ELF-1 (cell line): Measurements from ENCODE around the gene PITX3.
"Not testable (repeated sequence)": the region's sequence is repeated elsewhere in the genome, so short reads cannot be mapped to it uniquely, and the experiment has no call there.

Experiments
- DNase-seq: peaks from one replicate; pipeline ENCODE4 v3.0.0-alpha.2; 2016; ENCODE audit warnings: low read depth, low spot score

The PITX3 gene

DNA sequence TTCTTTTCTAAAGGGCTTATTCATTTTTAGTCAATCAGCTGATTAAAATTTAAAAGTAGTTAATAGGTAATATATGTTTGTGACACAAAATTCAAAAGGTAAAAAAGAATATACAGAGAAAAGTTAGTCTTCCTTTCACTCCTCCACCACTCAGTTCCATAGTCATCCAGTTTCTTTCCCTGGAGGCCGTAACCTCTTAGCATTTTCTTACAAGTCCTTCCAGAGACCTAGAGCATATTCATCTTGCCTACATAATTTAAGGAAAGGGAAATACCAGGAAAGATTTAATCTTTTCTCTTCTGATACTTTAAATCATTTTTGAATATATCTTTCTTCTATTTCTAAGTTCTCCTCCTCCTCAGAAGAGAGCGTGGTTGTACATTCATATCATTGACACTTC is 14.1 kb upstream of the PITX3 start:
- DNase-seq = no peak

DNA sequence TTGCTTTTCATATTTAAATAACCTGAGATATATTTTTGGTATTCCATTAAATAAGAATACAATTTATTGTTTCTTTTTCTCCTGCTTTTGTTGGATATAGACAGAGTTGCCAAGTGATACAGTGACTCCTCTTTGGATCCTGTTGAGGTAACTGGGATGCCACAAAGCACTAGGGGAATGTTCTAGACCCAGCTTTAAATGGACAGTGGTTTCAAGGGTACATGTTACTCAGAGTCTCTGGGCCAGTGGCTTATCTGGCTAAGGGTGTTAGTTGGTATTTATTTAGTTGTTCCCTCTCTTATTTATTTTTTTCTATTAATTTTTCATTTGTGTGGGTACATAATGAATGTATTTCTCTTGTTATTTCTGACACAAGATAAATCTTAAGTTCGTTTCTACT is 13.1 kb upstream of the PITX3 start:
- DNase-seq = no peak

DNA sequence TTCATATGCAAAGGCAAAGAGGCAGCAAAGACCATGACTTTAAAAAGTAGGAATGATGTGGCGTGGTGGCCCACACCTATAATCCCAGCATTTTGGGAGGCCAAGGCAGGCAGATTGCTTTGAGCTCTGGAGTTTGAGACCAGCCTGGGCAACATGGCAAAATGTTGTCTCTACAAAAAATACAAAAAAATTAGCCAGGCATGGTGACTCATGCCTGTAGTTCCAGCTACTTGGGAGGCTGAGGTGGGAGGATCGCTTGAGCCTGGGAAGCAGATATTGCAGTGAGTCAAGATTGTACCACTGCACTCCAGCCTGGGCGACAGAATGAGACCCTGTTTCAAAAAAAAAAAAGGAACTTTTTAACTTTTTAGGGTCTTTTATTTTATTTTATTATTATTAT is 11.2 kb upstream of the PITX3 start:
- DNase-seq = not testable (repeated sequence)

DNA sequence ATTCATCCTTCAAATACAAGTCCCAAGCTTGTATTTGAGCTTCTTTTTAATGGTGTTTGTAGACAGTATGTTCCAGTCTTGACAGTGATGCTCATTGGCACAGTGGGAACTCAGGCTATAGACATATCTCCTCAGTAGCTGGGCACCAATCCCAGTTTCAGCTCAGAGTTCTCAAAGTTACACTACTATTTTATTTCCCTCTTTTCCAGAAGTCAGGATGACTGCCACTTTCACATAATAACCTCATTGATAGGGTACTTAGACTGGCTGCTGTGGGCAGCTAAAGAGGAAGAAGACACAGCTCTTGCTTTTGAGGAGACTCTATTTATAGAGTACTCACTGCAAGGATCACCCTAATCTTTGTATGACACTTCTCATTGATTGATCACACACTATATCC is 6.4 kb upstream of the PITX3 start:
- no peak for DNase-seq

DNA sequence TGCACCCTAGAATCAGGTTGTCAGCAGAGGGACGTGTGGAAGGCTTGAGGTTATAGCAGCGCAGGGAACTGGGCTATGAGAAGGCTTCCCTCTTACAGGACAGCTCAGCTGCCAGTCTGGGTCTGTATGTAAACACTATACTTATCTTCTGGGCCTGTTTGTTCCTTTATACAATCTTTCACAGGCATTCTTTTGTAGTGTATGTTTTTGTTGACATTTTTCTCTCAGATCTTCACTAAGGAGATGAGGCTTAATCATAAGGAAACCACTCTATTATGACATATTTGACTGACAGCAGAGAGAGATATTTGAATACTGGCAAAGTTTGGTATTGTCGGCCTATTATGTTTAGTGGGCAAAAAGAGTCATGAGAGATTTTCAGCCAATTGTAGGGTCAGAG is 4.9 kb upstream of the PITX3 start:
- DNase-seq = no peak

DNA sequence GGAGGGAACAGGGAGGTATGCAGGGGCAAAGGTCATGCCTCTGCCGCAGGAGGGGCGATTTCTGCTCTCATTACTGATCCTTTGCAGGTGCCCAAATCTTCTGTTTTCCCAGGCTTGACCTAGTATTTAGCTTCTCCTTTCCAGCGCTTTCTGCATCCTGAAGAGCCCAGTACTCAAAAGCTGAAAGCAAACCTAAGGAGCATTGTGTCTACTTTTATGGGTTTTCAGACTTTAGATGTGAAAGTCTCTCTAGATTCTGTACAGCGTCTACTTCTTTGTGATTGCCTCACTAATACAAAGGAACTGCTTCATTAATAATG is 4.6 kb upstream of the PITX3 start:
- DNase-seq = no peak

DNA sequence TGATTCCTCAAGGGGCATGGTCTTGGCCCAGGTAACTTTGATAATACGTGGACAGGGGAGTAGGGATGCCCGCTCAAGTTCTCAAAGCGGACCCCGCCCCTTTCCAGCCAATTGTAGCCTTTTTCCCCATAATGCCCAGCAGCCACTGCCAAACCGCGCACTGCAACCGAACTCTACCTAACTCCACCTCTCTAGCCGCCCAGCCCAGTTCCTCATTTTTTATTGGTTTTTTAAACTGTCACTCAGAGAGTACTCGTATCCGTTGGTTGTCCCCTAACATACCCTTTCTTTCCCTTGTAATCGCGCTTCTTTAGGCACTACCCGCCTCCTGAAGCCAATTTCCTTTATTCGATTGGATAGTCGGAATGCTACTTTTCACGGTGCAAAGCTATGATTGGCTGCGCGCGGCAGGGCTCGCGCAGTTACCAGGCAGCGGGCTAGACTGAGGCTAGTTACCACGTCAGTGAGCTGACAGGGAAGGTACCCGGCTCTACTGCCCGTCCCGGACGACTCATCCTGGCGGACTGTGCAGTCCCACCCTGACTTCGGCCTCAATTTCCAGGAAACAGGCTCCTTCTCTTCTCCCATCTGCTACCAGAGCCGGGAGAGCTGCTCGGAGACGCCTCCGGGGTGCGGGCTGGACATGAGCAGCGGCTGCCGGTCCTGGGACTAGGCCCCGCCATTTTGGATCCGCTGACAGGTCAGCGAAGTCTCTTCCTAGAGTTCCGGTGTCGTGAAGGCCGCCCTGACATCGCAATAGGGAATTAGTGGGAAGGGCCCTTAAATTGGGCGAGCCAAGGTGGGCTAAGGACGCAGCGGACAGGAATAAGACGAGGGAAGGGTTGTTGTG is 4.0 kb upstream of the PITX3 start, which contains the start of gene GBF1:
GBF1 (plus strand) TSS at position 451 of the 850 bp plus-strand sequence. CDS start 13,407 bp downstream, outside the sequence.
- peak; percentile 100 for DNase-seq

DNA sequence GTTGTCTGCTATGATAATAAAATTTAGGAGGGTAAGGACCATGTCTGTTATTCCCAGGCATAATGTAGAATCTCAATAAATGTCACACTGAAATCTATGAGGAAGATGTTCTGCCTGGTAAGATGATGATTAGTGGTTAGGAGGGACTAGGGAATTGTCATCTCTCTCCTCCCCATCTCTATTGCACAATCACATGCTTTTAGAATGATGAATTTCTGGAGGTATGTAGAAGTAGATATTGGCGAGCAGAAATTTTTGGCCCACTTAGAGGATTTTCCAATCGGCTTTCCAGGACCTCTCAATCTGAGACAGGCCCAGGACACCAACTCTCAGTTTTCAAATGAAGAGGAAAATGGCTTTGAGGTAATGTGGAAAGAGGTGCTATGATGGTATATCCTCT is 2.0 kb upstream of the PITX3 start:
- DNase-seq = no peak

DNA sequence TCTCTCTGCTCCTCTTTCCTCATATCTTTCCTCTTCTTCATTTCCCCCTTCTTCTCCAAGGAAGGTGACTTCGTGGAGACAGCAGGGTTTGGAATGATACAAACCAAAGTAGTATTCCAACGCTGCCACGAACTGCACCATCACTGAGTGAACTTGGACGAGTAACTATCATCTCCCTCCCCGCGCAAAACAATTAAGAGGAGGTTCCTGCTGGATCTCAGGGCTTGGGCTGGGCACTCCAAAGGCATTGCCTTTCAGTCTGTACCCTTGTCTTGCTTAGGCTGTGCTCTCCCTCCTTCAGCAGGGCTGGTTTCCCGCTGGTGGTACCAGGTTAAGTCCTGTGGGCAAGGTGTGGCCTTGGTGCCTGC is 790 bp upstream of the PITX3 start:
- DNase-seq = no peak

DNA sequence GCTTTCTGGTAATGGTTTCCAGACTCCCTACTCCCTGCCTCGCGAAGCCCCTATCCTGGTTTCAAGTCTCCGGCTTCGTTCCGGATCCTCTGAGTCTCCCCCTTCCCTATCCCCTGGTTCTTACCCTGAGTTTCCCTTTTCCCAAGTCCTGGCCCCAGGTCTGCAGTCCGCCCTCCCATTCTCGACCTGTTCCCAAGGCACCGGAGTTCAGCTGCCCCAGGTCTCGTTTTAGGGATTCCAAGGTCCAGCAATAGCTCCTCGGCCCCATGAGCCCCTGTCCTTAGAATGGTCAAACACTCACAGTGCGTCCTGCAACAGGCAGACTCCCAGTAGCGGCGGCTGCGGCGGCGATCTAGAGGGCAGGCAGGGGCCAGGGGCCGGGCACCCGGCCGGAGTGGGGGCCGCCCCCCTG is 274 bp downstream of the PITX3 start:
- DNase-seq = no peak

DNA sequence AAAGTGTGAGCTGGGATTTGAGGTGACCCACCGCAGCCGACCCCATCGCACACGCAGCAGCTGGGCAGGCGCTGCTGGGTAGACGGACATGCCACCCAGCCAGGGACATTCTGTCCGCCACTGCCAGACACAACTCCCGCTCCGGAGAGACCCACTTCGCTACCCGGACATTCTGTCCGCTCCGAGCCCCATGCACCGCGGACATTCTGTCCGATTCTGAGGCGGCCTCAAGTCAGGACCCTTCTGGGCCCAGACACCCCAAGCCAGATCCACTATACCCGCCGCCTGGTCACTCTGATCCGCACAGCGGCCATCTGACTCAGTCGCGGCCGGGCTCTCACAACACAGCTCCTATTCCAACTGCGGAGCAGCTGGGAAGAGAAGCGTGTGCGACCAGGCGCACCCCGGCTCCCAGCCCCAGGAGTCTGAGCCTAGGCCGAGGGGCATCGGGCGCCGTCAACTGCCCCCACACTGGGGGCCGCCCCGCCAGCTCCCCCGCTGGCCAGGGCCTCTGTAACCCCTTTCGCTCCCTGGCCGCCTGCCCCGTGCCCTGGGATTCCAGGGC is 763 bp downstream of the PITX3 start:
- DNase-seq = peak; percentile 30

DNA sequence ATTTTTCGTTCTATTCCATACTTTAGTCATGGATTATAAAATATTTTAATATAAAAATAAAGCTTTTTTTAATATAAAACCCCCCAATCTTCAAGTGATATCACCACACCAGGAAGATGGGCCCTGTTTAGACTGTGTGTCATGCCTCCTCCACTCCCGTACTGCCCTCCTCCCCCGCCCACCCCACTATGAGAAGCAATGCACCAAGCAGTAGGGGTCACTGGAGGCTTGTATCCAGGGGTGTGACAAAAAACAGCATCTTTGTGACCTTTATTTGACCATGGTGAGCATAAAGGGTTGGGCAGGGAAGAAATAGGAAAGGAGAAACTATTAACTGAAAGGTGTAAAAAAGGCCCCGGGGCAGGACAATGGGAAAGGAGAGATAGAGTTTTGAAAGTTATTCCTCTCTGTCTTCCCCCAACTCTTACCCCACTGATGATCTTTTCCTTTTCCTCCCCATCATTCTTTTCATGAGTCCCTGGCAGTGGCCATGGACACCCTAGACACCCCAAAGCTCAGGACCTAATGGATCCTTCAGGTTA is 3.5 kb downstream of the PITX3 start:
- DNase-seq = no peak

DNA sequence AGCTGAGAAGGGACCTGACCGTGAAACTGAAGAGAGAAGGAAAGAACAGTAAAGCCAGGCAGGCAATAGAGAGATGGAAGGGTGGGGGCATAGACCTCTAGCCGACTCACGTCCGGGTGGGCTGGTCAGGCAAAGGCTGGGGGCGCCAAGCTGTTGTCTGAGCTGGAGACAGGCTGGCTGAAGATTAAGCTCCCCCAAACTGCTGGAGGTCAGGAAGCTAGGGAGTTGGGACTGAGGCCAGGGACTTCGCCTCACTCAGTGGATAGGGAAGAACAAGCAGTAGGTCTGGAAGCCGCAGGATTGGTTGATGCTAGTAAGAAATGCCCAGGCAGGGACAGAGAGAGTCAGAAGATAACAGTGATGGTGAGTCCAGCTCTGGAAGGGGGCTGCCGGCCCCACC is 5.3 kb downstream of the PITX3 start:
- no peak for DNase-seq

DNA sequence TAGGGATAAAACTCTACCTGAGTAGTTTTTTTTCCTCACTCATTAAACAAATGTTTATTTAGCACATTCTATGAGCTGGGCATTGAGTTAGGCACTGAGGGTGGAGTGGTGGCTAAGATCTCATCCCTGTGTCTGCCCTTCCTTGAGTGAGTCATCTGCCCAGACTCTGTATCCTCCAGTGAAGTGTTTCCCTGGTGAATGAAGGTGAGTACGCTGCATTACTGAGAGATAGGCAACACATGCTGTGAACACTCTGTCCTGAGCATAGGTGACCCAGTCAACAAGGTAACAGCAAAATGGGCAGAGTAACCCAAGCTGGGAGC is 5.8 kb downstream of the PITX3 start:
- no peak for DNase-seq

DNA sequence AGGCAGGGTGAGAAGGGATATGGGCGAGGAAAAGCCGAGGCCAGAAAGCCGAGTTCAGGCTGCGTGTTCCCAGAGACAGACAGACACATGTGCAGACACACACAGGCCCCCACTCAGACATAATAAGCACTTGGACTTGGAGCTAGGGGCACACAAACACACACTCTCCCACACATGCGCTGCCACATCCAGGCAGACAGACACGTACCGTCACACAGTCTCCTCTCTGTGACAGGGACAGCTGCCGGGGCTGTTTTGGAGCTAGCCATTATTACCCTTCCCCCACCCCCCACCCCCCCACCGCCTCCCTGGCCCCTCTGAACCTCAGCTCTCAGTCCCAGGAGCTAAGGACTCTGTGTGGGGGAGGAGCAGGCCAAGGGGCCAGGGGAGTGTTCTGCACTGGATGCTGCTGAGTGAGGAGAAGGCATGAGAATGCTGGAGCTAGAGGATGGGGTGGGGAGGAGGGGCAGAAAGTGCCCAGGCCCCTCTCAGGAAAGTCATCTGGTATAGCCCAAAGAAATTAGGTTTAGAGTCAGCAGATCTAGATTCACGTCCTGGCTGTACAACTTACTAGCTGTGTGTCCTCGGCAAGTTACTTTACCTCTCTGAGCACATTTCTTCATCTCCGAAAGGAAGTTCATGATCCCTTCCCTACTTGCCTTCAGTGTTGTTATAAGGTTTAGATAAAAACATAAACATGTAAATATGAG is 6.3 kb downstream of the PITX3 start:
- no peak for DNase-seq

DNA sequence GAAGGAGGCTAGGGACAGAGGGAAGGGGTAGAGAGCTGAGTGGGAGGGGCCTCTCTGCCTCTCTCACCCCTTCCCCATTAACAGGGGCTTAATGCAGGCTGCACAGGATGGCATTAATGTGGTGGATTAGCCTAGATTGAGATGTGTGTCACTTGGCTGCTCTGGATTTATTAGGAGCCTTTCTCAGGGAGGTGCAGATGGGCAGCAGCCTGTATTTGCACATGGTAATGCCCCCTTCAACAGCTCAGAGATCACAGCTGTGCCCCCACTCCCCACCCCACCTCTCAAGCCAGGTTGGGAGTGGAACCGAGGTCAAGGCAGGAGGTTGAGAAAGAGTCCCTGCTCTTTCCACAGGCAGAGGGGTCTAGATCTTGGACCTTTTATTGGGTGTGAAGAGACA is 7.3 kb downstream of the PITX3 start:
- DNase-seq = no peak

DNA sequence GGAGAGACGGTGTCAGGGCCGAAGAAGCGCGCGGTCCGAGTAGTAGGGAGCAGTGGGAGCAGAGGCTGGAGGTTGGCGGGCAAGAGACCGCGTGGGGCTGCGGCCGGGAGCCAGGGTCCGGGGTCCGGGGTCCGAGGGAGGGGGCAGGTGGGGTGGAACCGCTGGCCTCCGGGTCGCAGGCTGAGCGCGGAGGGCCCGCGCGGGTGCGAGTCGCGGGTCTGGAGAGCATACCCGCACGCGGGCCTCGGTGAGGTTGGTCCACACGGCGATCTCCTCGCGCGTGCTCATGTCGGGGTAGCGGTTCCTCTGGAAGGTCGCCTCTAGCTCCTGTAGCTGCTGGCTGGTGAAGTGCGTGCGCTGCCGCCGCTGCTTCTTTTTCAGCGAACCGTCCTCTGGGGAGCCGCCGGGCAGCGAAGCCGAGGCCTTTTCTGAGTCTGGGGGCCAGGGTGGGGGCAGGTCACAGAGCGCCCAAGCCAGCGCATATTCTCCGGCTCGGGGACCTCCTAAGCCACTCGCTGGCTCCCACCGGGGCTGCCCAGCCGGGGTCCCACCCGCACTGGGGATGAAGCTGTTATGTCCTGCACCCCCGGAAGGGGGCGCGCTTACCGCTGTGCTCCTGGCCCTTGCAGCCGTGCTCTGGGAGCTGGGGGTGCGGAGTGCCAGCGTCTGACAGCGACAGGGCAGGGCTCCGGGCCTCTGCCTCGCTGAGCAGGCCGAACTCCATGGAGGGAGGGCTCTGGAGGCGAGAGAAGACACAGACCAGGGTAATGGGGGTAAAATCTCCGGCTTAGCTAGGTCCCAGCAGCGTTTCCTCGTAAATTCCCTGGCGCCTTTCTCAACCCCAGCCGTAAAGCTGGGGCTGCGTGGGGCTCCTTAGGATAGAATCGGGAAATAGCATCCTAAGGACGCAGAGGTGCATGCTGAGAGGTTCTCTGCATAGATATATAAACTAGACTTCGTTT is 9.7 kb downstream of the PITX3 start:
- peak; percentile 88 for DNase-seq

DNA sequence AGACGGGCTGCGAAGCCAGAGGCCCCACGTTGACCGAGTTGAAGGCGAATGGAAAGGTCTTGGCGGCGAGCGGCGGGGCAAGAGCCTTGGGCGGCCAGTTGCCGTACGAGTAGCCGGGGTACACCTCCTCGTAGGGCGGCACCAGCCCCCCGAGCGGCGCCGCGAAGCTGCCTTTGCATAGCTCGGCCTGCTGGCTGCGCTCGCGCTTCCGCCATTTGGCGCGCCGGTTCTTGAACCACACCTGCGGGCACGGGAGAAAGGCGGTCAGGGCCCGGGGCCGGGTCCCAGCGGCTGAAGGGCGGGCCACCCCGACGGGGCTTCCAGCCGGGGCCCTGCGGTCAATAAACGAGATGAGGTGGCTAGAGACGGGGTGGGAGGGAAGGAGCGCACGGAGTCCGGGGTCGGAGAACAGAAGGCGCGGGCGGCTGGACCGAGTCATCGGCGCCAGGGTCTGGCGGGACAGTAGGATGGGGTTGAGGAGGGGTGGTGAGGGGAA is 10.4 kb downstream of the PITX3 start:
- DNase-seq = peak; percentile 64

DNA sequence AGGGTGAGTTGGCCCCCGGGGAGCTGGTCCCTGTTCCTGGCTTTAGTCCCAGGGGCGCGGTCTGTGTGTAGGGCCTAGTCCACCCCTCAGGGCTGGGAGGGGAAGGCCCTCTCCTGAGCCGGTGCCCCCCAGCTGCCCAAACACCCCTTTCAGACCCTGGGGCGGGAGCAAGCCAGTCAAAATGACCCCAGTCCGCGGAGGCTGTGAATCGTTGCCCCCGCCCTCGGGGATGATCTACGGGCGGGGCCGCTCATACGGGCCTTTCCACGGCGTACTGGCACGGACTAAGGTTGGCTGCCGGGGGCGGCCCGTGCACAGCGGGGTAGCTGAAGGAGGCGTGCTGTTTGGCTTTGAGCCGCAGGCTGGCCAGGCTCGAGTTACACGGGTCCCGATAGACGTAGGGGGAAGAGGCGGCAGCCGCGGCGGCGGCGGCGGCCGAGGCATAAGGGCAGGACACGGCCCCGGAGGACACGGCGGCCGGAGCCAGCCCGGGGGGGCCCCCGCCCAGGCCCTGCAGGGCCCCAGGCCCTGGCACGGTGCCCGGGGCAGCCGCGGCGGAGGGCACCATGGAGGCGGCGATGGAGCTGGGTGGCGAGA is 10.9 kb downstream of the PITX3 start:
- peak; percentile 93 for DNase-seq

DNA sequence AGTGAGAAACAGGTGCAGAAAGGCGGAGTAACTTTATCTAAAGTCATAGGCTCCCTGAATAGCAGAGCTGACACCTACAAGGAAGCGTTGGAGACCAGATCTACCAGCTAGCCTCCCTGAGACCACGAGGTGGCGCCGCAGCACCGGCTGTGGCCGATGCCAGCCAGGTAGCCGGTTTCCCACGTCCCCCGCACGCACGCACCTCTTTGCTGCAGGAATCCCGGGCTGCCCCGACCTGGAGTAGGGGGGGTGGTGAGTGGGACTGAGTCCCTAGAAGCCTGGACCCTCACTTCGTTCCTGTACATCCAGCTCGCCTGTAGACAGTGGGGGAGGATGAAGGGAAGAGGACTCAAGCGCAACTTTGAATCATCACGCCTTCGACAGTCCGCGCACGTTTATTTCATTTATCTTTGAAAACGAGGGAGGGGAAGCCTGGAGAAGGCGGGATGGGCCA is 11.5 kb downstream of the PITX3 start:
- DNase-seq = peak; percentile 89

DNA sequence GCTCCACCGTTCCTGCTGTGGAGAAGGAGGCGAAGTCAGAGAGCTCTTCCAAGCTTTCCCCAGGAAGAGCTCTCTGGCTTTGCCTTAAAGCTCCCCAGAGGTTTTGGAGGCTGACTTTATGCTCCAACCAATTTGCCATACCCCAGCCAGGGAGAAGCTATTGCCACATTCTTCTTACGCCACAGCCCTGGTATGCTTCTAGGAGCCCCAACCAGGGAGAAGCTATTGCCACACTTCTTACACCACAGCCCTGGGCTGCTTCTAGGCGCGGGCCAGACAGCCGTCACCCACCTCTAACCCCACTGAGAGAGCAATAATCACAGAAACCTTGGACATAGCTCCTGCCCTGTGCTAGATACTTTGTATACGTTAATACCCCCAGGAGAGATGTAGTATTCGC is 14.3 kb downstream of the PITX3 start:
- DNase-seq = no peak
